Left renal pelvis (tissue), 4 donors: Measurements from ENCODE around the gene DDX39B. TPM values are rescaled to one million over a fixed set of nuclear protein-coding genes. Genes with fewer than 3 reads are reported as not detected.
"Not testable (repeated sequence)": the region's sequence is repeated elsewhere in the genome, so short reads cannot be mapped to it uniquely, and the experiment has no call there.

Experiments
- DNase-seq, 4 donors: peaks; one replicate each; pipeline ENCODE4 v3.0.0-alpha.2; 2013; ENCODE audit warnings: low read depth in 4 of 4, low spot score in 3 of 4
- polyA plus RNA-seq, 4 donors: library from polyadenylated mRNA; unstranded; fragments of 120-200 nt; gene quantifications; one replicate each; pipeline ENCODE4 v1.2.1, GENCODE V29; 2013; ENCODE audit not compliant: insufficient read length in 4 of 4

The DDX39B gene
- polyA plus RNA-seq, 4 donors, result 448 to 682 (median 553) TPM

- DNase-seq, result not testable (repeated sequence)
Measured at GRCh38 chr6:31551371-31551770, 9.6 kb upstream of the DDX39B start.

DNA sequence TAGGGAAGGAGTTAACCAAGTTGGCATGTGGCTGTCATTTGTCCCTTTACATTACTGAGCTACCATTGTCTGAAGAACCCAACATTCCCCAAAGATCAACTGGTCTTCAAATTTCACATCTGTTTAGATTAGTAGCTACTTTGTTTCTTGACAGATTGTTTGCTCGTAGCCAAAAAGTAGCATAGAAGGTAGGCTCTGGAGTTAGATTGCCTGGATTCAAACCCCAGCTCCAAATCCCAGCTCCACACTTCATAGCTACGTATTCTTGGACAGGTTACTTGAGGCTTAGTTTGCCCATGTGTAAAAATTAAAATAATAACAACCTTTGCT lies 6.7 kb upstream of the DDX39B start:
- no peak for DNase-seq

DNA sequence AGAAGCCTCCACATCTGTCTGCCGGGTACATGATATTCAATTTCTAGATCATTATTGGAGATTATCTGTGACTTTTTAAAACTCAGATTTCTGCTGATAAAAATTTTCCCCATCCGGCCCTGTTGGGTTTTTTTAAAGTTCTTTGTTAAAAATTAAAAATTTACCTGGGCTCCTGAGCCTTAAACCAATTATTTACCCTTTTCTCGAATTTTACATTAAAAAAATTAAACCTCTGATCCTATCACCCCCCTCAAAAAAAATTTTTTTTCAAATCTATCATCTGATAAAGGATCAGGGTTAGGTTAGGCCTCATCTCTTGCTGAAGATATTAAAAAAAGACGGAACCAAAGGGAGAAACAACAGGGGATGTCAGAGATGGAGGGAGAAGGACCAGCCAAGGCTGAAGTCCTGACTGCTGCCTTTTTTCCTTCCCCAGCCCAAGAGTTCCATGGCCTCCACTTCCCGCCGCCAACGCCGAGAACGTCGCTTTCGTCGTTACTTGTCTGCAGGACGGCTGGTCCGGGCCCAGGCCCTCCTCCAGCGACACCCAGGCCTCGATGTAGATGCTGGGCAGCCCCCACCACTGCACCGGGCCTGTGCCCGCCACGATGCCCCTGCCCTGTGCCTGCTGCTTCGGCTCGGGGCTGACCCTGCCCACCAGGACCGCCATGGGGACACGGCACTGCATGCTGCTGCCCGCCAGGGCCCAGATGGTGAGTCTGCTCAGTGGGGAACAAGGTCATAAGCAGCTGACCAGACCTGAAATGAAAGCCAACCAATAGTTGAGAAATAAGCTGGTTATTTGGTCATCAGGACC lies 6.1 kb upstream of the DDX39B start:
- no peak for DNase-seq

DNA sequence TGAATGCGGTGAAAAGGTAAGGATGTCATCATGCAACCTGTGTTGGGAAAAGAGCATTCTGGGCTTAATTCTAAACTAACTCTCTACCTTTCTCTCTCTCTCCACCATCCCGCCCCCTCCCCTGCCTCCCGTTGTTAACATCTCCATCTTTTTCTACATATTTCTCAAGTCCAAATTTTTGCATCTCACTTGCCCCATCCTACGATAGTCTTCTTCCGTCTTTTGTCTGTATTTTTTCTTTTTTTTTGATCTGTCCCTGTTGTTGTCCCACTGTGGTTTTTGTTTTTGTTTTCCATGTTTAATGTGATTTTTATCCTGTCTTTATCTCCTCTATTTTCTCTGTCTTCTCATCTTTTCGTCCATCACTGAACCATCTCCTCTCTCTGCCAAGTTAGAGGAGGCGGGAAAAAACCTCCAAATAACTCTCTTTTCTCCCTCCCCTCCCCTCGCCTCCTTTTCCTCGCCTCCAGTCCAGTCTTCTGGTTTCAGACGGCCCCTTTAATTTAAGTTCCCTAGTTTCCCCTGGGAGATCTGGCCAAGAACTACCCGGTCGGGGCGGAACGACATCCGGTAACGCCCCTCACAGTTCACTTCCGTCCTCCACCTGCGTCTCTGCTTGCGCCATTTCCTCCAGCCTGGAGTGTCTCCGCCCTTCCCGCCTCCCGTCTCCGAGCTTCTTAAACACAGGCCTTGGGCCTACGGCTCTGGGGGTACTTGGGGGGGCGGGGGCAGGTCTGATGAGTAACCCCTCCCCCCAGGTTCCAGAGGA lies 5.3 kb upstream of the DDX39B start, which contains the start of gene NFKBIL1:
Gene NFKBIL1 (plus strand): TSS at position 651 of the 769 bp plus-strand sequence. CDS start 87 bp downstream, at position 738.
- DNase-seq, result peak; percentile 90 to 95 (median 92)

DNA sequence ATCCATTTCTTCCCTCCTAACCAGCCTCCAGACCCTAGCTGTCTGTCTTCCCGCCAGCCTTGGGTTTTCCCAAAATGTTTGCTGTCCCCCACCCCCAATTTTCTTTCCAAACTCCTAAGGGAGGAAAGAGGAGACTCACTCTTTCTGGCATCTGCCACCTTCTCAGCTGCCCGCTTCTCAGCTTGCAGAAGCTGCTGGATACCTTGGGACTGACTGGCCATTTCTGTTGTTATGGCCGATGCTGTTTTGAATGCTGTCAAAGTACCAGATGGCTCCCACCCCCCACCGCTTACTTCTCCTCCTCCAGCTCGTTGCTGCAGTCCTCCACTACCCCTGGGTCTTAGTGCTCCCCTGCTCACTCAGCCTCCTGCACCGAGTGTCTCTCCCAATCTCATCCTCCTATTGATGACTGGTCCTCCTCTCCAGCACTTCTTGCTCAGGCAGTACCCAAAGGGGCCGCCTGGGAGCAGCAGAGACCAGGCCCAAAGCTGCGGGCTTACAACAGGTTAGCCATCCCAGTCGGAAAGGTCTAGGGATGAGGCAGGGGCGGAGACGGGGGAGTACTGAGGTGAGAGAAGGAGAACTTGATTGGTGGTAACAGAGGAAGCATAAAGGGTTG lies 4.6 kb upstream of the DDX39B start, which contains the start of gene ATP6V1G2:
Gene ATP6V1G2 (minus strand): TSS at position 270 of the 619 bp plus-strand sequence. CDS start 49 bp downstream, at position 221.
- peak; percentile 71 to 80 (median 75) for DNase-seq

DNA sequence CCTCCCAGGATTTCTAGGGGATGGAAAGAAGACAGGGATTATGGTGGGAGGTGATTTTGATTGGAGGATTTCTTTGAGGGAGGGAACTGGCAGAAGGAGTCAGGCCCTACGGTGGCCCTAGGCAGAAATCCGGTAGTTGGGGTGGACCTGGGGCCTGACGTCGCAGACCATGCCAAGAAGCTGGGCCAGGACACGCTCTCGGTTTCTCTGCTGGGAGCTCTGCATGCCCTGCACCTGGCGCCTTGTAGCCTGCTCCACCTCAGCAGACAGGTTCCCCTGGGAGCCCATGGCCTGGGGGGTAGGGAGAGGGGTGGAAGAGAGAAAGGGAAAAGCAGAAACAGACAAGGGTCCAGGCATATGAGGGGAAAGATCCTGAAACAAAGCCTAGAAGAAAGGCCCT lies 3.5 kb upstream of the DDX39B start:
- DNase-seq, result no peak

DNA sequence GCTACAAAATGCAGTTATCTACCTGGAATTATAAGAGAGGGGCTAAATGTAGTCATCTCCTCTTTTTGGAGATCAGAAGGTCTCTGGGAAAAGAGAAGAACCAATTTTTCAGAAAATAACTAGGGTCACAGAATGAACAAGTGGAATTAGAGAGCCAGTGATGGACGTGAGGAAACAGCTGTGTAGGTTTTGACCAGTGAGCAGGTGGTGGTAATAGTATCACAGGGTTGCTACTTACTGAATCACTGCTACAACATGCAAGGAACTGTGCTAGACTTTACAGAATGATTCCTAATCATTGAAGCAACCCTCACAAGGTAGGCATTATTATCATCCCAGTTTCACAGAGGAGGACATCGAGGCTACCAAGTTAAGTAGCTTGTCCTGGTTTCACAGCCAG lies 2.9 kb upstream of the DDX39B start:
- no peak for DNase-seq

DNA sequence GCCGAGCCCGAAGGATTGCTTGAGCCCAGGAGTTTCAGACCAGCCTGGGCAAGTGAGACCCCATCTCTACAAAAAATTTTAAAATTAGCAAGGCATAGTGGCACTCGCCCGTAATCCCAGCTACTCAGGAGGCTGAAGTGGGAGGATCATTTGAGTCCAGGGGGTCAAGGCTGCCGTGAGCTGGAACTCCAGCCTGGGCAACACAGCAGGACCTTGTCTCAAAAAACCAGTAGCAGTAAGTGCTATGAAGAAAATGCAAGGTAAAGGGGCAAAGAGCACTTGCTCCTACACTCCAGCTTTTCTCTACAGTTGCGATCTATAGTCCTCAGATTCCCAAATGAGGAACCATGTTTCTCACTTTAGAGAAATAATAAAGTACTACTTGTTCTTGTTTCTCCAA lies 1.8 kb upstream of the DDX39B start:
- no peak for DNase-seq

GRCh38 chr6:31541059-31541657 lies 645 bp downstream of the DDX39B start:
- DNase-seq, result peak in 1 of 4 donors; percentile 35

DNA sequence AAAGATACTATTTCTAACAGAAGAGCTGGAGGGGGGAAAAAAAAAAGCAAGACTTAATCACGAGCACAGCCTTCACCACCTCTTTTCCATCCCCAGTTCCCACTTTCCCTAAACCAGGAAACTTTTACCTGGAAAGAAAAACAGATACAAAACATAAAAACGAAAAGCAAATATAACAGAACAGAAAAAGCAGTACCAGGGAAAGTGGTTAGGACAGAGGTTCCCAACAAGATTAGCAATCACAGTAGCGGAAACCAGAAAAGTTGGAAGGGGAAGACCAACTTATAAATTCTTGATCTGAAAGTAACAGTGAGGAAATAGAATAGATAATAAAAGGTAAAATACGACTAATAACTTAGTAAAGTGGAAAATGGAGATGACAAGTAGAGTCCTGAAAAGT lies 1.2 kb downstream of the DDX39B start:
- DNase-seq, result no peak

- DNase-seq, result no peak
Measured at GRCh38 chr6:31538805-31539400, 2.9 kb downstream of the DDX39B start.

GRCh38 chr6:31535538-31536324 lies 6.1 kb downstream of the DDX39B start:
- DNase-seq, result no peak

DNA sequence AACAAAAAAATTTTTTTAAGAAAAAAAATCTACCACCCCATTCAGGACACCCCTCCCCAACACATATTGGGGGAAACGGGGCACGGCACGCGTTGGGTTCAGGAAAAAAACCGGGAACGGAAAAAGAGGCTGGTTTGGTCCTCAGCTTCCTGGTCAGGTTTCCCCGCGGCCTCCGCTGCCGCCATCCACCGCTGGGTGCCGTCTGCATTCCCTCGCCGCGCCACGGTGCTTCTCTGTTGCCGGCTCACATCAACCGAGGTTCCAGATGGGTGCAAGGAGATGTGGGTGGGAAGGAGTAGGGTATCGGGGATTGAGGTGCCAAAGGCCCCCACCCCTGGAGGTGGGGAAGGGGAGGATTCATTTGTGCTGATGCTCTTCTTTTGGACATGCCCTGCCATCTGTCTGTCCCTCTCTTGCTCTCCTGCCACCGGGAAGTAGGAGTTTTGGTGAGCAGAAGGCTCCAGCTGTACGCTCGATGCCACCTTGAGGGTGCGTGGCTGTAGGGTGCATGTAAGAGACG lies 7.2 kb downstream of the DDX39B start:
- DNase-seq, result no peak

- DNase-seq, result no peak
Measured at GRCh38 chr6:31534011-31534410, 7.8 kb downstream of the DDX39B start.

- no peak for DNase-seq
Measured at GRCh38 chr6:31533455-31533841, 8.4 kb downstream of the DDX39B start.

DNA sequence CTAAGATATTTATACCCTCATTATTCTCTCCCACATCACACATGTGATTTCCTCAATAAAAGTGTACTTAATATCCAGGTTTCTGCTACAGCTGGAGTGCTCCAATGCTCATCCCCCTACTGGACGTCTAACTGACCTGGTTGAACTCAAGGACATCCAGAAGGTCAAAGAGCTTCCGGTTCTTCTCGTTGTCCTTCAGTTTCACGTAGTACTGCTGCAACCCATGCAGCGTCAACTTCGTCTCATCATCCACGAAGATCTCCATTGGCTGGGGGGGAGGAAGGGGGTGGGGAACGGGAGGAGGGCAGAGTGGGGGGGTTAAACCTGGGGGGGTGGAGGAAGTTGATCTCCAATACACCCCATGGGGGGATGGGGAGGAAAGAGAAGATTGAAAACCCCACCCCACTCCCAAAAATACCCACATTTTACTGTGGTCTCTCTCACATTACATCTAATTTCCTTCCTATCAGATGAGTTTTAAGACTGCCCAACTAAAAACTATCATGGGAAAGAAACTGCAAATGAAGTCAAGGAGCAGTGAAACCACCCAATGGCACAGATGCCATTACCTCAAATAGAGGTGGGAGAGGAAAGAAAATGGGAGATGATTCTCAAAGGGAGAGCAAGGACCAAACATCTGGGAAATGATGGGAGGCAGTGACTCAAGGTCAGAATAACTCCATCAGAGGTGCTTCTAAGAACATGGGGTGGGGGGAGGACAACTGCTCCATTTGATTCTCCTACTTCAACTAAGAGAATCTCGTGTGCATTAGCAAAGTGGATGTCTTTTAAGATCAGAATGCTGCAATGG lies 9.0 kb downstream of the DDX39B start:
- no peak for DNase-seq

- no peak for DNase-seq
Measured at GRCh38 chr6:31531771-31532643, 9.8 kb downstream of the DDX39B start.

DNA sequence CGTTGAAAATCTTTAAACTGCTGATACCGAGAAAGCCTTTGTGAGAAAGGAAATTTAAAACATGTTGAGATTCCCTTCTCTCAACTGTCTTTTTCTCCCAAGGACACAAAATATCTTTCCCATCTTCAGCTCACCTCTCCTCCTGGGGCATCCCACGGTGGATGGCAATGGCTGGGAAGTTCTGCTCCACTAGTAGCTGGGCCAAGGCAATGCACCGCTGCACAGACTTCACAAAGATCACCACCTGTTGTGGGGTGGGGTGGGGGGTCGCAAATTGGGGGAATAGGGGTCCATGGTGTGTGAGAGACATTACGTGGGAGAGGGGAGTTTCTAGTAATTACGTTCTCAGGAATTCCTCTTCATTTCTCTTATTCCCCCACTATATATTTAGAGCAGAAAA lies 10.6 kb downstream of the DDX39B start:
- no peak for DNase-seq
